Glomerular visceral epithelial cell (primary cell): ENCODE data around the gene PIK3CD.
"Not testable (repeated sequence)": the region's sequence is repeated elsewhere in the genome, so short reads cannot be mapped to it uniquely, and the experiment has no call there.

Source experiments
- DNase-seq: peaks from one replicate; pipeline ENCODE4 v3.0.0-alpha.2; 2016; ENCODE audit errors: extremely low spot score

PIK3CD gene

GRCh38 chr1:9688599-9688998 is 37.1 kb downstream of the PIK3CD start:
- no peak for DNase-seq

GRCh38 chr1:9689011-9689706 is 37.6 kb downstream of the PIK3CD start:
- DNase-seq = peak; percentile 92

GRCh38 chr1:9689971-9690381 is 38.4 kb downstream of the PIK3CD start:
- DNase-seq = peak; percentile 40

- DNase-seq = no peak
Measured at GRCh38 chr1:9690440-9691107, 39.0 kb downstream of the PIK3CD start.

GRCh38 chr1:9691108-9691445 is 39.5 kb downstream of the PIK3CD start:
- peak; percentile 84 for DNase-seq

DNA sequence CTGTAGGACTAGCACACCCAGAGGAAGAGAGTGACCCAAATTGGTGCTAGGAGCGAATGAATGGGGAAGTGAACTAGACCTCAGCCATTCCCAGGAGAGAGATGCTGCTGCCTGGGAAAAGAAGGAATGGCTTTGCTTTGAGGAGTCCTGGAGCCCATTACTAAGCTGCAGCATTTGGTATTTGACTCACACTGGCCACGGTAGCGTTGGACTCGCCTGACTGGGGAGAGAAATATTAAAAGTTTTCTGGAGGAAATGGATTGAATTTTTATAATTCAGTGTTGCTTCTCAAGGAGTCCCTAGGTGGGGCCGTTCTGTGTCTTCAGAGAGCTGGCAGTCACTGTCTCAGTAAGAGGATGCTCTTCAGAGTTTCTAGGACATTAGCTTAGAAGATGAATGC is 40.2 kb downstream of the PIK3CD start:
- DNase-seq = peak; percentile 36

DNA sequence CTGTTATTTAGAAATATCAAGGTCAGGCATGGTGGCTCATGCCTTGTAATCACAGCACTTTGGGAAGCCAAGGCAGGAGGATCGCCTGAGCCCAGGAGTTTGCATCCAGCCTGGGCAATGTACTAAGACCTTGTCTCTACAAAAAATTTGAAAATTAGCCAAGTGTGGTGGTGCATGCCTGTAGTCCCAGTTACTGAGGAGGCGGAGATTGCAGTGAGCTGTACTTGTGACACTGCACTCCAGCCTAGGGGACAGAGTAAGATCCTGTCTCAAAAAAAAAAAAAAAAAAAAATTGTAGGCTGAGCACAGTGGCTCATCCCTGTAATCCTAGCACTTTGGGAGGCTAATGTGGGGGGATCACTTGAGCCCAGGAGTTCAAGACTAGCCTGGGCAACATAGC is 45.3 kb downstream of the PIK3CD start:
- DNase-seq = no peak

DNA sequence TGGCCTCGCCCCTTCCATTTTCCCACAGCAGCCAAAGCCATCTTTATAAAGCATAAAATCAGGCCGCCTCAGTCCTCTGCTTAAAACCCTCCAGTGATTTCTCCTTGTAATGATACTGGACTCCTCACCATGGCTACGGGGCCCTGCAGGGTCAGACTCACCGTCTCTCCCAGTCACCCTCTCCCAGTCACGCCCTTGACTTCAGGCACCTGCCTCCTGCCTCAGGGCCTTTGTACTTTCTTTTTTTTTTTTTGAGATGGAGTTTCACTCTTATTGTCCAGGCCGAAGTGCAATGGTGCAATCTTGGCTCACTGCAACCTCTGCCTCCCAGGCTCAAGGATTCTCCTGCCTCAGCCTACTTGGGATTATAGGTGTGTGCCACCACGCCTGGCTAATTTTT is 47.8 kb downstream of the PIK3CD start:
- DNase-seq = no peak

DNA sequence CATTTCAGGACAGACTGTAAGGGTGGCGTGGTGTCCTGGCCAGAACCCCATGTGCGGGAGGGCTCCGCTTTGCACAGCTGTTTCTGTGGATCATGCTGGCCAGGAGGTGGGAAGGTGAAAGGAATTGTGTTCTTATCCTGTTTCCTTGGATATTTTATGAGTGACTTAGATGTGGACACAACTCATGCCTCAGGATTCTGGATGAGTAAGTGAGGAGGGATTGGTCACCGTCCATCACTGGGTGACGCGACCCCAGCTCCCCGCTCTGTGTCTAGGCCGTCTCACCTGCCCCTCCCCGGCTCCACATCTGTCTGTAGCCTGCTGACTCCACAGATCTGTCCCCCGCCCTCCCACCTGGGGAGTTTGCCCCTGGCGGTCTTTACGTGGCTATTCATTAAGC is 48.8 kb downstream of the PIK3CD start:
- peak; percentile 93 for DNase-seq

DNA sequence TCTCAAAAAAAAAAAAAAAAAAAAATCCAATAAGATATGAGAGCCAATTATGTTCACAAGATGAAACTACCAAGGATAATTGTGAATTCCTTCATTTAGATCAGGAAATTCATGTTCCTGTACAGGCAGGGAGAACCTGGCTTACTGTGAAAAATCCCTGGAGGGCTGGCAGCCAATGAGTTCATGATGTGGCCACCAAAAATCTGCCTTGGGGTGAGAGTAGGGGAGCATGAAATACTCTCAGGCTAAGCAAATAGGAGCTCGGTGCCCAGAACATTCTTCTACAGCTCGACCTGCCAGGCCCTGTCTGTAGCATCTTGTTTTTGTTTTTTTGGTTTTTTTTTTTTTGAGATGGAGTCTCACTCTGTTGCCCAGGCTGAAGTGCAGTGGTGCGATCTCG is 50.1 kb downstream of the PIK3CD start:
- no peak for DNase-seq

GRCh38 chr1:9703165-9703509 is 51.6 kb downstream of the PIK3CD start:
- no peak for DNase-seq

GRCh38 chr1:9703681-9704080 is 52.1 kb downstream of the PIK3CD start:
- DNase-seq = no peak

DNA sequence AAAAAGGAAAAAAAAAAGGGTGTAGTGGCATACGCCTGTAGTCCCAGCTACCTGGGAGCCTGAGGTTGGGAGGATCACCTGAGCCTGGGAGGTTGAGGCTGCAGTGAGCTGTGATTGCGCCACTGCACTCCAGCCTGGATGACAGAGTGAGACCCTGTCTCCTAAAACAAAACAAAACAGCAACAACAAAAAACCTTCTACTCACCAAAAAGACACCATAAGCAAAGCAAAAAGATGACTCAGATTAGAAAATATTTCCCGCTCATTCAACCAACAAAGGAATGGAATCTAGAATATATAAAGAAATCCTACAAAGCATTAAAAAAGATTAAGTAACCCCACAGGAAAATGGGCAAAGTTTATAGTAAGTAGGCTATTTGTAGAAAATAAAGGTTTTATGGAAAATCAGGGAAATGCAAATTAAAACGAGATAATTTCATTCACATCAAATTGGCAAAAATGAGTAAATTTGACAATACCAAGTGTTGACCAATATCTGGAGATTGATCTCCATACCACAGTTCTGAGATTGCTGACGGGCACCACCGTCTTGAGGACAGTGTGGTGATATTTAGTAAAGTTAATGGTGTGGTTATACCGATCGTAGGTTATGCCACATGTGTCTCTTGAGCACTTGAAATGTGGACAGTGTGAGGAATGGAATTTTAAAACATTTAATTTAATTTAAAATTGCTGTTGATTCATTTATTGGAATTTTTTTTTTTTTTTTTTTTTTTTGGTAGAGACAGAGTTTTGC is 54.0 kb downstream of the PIK3CD start:
- DNase-seq = peak; percentile 50

- DNase-seq = no peak
Measured at GRCh38 chr1:9706178-9706577, 54.6 kb downstream of the PIK3CD start.

GRCh38 chr1:9710037-9710436 is 58.5 kb downstream of the PIK3CD start:
- DNase-seq = no peak

- no peak for DNase-seq
Measured at GRCh38 chr1:9711466-9712020, 60.0 kb downstream of the PIK3CD start.

DNA sequence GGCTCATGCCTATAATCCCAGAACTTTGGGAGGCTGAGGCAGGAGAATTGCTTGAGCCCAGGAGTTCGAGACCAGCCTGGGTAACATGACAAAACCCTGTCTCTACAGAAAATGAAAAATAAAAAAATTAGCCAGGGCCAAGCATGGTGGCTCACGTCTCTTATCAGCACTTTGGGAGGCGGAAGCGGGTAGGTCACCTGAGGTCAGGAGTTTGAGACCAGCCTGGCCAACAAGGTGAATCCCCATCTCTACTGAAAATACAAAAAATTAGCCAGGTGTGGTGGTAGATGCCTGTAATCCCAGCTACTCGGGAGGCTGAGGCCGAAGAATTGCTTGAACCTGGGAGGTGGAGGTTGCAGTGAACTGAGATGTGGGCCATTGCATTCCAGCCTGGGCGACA is 61.2 kb downstream of the PIK3CD start:
- not testable (repeated sequence) for DNase-seq

DNA sequence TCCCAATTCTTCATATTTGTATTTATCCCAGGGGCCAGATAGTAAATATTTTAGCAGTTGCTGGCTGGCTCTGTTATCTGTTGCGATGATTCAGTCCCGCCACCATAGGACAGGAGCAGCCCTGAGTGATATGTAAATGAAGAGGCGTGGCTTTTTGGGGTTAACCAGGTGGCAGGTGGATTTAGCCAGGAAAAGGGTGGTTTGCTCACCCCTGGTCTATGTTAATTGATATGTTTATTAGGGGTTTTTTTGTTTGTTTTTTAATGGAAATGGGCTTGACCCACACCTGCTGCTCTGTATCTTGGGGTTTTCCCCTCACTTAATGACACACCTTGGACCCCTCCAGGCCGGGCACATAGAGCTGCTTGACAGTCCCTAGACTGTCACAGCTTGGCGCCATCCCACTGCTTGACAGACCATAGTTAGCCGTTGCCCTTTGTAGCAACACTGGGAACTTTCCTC is 62.8 kb downstream of the PIK3CD start:
- DNase-seq = no peak

DNA sequence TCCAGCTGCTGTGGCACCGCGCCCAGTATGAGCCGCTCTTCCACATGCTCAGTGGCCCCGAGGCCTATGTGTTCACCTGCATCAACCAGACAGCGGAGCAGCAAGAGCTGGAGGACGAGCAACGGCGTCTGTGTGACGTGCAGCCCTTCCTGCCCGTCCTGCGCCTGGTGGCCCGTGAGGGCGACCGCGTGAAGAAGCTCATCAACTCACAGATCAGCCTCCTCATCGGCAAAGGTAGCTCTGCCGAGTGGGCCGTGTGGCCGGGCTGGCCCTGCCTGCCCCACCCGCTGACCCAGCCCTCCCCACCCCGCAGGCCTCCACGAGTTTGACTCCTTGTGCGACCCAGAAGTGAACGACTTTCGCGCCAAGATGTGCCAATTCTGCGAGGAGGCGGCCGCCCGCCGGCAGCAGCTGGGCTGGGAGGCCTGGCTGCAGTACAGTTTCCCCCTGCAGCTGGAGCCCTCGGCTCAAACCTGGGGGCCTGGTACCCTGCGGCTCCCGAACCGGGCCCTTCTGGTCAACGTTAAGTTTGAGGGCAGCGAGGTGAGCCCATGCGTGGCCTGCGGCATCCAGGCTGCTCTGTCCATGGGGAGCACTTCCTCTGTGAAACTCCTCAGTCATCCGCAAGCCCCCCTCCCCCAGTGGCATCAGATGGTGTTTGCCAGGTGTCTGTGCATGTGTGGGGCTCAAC is 64.2 kb downstream of the PIK3CD start:
- no peak for DNase-seq

DNA sequence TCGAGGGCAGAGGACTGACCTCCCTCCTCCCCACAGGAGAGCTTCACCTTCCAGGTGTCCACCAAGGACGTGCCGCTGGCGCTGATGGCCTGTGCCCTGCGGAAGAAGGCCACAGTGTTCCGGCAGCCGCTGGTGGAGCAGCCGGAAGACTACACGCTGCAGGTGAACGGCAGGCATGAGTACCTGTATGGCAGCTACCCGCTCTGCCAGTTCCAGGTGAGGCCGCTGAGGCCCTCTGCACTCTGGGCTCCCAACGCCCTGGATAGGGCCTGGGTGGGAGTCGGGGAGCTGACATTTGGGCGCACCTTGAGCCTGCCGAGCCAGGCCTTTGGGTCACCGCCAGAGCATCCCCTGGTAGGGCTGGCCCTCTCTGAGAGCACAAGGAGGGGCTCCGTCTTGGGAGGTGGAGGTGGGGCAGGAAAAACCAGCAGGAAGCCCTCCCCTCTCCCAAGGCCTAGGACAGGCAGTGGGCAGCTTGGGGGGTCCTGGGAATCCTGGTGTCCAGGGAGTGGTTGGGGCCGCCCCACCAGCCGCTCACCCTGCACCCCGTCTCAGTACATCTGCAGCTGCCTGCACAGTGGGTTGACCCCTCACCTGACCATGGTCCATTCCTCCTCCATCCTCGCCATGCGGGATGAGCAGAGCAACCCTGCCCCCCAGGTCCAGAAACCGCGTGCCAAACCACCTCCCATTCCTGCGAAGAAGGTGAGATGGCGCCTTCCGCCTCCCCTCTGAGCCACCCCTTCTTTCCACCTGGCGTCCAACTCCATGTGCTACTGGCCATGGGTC is 65.1 kb downstream of the PIK3CD start:
- no peak for DNase-seq
